ENCODE data around the gene ARF3.
"Not testable (repeated sequence)": the region's sequence is repeated elsewhere in the genome, so short reads cannot be mapped to it uniquely, and the experiment has no call there.

The ARF3 gene

DNA sequence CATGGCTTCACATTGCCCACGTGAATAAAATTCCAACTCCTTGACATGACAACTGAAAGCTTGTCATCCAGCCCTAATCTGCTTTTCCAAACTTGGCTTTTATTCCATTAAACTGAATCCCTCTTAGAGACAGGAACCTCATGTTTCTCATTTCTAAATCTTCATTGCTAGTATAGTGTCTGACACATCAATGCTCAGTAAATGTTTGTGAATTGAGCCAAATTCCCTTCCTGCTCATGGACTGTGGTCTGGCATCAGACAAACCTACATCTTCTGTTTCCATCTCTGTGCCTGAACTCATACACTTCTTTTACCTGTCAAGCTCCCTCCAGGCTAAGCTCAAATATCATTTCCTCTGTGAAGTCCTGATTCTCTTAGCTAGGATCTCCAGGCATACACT is 27.7 kb downstream of the ARF3 start:
- DNase-seq (ENCODE audit: low read depth): no peak

DNA sequence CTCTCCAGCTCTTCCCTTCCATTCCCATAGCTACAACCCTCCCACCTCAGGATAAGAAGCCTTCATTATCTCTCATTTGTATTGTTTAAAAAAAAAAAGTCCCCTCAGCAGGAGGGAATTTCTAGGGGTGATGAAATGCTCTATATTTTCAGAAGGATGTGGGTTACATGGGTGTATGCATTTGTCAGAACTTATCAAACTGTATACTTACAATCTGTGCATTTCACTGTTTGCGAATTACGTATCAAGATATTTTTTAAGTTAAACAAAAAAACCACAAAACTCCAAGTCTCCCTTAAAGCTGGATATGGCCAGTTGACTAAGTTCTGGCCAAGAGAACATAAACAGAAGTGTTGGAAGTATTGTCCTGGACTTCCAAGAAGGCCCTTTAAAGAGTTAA is 30.0 kb downstream of the ARF3 start:
- DNase-seq (ENCODE audit: low read depth): no peak

- DNase-seq (ENCODE audit: low read depth): no peak
These were observed 31.8 kb downstream of the ARF3 start, which contains the start of gene FKBP11 for GRCh38 chr12:48925304-48926011. Gene FKBP11 (minus strand): TSS chr12:48925492. CDS start chr12:48925428, 64 bp downstream.

DNA sequence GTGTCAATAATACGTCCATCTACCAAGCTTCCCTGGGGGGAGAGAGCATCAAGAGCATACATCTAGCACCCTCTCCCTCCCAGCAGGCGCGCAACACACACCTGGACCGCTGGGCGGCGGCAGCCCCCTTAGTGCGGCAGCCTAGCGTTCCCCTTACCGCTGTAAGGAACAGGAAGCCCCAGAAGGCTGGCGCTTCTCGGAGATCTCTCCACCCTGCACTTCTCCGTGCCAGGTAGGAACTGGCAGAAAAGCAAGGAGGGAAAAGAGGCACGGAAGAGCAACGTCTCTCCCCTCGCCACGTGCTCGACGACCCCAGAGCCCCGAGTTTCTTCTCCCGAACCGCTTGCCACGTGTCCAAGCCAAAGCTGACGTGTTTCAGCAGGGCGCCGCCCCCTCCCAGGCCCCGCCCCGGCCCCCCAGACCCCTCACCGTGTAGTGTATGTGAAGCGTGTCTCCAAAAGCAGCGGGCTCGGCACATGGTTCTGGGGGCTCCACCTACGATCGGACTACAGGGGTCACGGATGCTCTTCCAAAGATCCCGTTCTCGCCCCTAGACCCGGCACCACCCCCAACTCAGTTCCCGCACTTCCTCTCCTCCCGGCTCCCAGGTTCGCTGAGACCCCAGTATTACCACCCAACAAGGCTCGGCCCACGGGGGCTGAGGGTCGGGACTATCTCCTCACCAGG is 32.5 kb downstream of the ARF3 start:
- no peak for DNase-seq (ENCODE audit: low read depth)

- no peak for DNase-seq (ENCODE audit: low read depth)
These were observed 34.2 kb downstream of the ARF3 start for GRCh38 chr12:48923117-48923516.

GRCh38 chr12:48917857-48918537 is 39.3 kb downstream of the ARF3 start:
- no peak for DNase-seq (ENCODE audit: low read depth)

- no peak for DNase-seq (ENCODE audit: low read depth)
These were observed 47.1 kb downstream of the ARF3 start for GRCh38 chr12:48910196-48910595.

GRCh38 chr12:48909698-48910097 is 47.6 kb downstream of the ARF3 start:
- not testable (repeated sequence) for DNase-seq (ENCODE audit: low read depth)

DNA sequence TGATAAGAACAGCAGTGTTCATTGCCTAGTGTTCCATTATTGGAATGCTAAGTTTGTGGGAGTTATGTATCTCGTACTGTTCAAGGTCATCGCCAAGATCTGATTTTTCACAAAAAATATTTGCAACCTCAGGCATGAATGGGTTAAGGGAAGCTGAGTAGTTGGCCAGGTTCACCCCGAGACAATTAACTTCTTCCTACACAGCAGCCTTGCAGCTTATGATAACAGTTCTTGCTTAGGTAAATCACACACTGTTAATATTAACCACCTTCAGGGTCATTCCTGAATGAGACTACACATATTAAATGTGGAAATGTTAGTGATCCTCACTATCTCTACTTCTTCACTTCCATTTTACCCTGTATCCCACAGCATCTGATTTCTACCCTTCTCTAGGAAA is 50.0 kb downstream of the ARF3 start:
- no peak for DNase-seq (ENCODE audit: low read depth)

GRCh38 chr12:48903982-48904411 is 53.3 kb downstream of the ARF3 start:
- DNase-seq (ENCODE audit: low read depth): no peak

DNA sequence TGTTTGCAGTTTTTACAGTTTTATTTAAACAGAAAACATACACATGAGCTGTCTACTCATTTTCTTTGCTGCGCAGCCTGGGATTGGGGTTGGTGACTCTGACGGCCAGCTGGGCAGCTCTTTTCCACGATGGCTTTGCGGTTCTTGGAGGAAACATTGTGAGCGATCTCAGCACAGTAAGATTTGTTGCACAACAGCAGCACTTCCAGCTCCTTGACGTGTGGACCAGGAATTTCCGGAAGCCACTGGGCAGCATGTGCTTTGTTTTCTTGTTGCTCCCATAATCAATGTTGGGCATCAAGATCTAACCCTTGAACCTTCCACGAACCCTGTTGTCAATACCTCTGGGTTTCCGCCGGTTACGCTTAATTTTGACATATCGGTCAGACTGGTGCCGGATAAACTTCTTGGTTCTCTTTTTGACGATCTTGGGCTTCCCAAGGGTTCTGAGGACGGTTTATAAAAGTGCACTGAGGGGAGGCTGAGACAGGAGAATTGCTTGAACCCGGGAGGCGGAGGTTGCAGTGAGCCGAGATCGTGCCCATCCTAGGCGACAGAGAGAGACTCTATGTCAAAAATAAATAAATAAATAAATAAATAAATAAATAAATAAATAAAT is 53.8 kb downstream of the ARF3 start:
- no peak for DNase-seq (ENCODE audit: low read depth)

DNA sequence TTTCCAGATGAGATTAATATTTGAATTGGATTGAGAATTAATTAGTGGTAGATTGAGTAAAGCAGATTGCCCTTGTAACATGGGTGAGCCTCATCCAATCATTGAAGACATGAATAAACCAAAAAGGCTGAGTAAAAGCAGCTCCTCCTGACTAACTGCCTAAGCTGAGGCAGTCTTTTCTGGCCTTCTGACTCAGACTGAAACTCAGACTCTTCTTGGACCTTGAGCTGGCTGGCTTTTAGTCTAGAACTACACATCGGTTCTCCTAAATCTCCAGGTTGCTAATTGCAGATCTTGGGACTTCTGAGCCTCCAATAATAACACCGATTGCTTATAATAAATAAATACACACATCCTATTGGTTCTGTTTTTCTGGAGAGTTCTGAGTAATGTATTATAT is 56.0 kb downstream of the ARF3 start:
- no peak for DNase-seq (ENCODE audit: low read depth)

- DNase-seq (ENCODE audit: low read depth): no peak
These were observed 57.6 kb downstream of the ARF3 start for GRCh38 chr12:48899651-48900050.

GRCh38 chr12:48894271-48894670 is 63.0 kb downstream of the ARF3 start:
- no peak for DNase-seq (ENCODE audit: low read depth)

DNA sequence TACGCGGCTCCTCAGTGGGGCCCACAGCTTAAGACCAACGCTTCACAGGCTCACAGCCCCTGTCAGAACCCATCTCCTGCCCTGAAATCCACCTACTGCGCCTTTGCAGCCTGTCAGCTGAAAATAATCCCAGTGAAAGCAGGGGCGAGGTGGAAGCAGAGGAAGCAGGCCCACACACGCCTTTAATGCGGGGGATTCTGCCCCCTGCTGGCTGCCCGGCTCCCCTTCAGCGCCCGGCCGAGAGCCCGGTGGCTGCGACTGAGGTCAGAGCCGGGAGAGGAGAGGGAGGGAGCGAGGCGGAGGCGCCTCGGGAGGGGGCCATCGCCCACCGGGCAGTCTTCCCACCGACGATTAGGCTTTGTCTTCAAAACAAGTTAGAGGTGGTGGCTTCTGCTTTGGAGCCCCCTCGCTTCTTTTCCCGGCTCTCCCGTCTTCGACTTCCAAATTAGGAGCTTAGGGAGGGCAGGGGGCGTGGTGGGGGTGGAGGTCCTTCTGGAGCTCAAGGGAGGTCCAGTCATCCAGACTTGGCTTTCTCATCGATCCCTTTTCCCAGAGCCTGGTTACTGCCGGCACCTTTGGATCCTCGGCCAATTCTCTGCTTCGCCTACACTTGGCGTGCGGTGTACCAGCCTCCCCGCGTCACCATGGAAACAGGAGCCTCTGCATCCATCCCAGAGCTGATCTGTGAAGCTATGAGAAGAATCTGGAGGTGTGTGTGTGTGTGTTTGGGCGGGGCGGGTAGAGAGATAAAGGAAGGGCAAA is 66.4 kb downstream of the ARF3 start:
- no peak for DNase-seq (ENCODE audit: low read depth)

GRCh38 chr12:48889679-48890078 is 67.6 kb downstream of the ARF3 start:
- no peak for DNase-seq (ENCODE audit: low read depth)

Data from GM04503 (cell line).